ENCODE data around the gene IKZF5. TPM values are rescaled to one million over a fixed set of nuclear protein-coding genes. Genes with fewer than 3 reads are reported as not detected.

IKZF5 gene
- total RNA-seq, 1 experiment from 2014 or later: 17.1 TPM

DNA sequence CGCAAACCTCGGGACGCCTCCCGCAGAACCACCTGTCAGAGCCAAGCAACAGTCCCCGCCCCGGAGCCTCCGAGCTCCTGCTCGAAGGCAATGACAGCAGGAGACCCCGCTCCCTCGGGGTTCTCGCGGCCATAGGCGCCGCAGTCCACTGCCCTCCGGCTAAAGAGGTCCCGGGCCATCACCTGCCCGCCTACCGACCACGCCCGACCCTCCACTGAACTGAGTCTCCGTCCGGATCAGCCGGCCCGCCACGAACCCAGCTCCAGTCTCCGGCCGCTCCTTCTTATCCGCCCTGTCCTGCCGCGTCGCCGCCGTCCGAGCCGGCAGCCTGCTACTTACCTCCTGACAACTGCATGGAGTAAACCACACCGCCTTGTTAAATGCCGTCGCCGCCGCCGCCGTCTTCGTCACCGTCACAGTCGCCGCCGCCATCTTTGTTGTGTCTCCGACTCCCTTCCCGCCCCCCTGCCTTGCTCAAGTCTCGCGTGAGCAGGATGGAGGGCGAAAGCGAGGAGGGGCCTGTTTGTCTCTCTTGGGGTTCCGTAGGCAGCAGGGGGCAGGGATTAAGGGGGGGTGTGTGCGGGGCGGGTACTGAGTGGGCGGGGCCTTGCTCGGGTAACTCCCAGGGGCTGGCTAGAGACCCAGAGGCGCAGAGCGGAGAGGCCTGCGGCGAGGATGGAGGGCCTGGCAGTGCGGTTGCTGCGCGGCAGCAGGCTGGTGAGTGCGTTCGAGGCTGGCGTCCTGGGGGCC, at the start of gene IKZF5, which contains the start of gene ACADSB (continued):
- TF ChIP-seq, protein P1, sequence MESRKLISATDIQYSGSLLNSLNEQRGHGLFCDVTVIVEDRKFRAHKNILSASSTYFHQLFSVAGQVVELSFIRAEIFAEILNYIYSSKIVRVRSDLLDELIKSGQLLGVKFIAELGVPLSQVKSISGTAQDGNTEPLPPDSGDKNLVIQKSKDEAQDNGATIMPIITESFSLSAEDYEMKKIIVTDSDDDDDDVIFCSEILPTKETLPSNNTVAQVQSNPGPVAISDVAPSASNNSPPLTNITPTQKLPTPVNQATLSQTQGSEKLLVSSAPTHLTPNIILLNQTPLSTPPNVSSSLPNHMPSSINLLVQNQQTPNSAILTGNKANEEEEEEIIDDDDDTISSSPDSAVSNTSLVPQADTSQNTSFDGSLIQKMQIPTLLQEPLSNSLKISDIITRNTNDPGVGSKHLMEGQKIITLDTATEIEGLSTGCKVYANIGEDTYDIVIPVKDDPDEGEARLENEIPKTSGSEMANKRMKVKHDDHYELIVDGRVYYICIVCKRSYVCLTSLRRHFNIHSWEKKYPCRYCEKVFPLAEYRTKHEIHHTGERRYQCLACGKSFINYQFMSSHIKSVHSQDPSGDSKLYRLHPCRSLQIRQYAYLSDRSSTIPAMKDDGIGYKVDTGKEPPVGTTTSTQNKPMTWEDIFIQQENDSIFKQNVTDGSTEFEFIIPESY (IDR thresholded peaks at IDR 0.05; ENCODE audit: extremely low read depth, insufficient replicate concordance, low read length): peak; percentile 100
- TF ChIP-seq ZFX (IDR thresholded peaks at IDR 0.05): peak; percentile 86
- TF ChIP-seq POLR2A (IDR thresholded peaks at IDR 0.05; ENCODE audit: borderline replicate concordance, extremely low read depth, insufficient read depth, insufficient read length): peak; percentile 96
- TF ChIP-seq, protein P2, sequence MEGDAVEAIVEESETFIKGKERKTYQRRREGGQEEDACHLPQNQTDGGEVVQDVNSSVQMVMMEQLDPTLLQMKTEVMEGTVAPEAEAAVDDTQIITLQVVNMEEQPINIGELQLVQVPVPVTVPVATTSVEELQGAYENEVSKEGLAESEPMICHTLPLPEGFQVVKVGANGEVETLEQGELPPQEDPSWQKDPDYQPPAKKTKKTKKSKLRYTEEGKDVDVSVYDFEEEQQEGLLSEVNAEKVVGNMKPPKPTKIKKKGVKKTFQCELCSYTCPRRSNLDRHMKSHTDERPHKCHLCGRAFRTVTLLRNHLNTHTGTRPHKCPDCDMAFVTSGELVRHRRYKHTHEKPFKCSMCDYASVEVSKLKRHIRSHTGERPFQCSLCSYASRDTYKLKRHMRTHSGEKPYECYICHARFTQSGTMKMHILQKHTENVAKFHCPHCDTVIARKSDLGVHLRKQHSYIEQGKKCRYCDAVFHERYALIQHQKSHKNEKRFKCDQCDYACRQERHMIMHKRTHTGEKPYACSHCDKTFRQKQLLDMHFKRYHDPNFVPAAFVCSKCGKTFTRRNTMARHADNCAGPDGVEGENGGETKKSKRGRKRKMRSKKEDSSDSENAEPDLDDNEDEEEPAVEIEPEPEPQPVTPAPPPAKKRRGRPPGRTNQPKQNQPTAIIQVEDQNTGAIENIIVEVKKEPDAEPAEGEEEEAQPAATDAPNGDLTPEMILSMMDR (IDR thresholded peaks at IDR 0.05 in 2 of 3, conservative IDR thresholded peaks at IDR 0.05 in 1 of 3; ENCODE audit: borderline replicate concordance in 1 of 3, insufficient read depth in 1 of 3, low read depth in 2 of 3, low read length in 2 of 3): no peak

DNA sequence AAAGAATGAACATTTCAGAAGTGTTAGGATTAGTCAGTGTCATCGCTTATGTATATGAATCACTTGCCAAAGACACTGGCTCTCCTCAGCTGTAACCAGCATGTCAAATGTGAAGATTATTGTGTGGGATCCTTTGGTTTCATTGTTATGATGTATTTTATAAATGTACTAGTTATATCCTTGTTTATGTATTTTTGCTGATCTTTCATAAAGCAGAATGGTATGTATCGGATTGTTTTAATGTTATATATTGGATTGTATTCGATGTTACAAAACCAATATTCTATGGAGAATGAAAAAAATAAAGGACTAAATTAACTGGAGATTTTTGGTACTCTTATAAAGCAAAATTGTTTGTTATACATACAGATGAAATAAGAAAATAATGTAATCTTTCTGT, 49.4 kb upstream of the IKZF5 start:
- no peaks in the 10 kb centered on the region for H3K36me3 ChIP-seq (ENCODE audit: control insufficient read depth in 1 of 2, insufficient read depth in 2 of 2, low read length in 2 of 2)
- BruUV-seq (replicated peaks): no TSS peak
- H3K27ac ChIP-seq (ENCODE audit: low read depth, low read length): no peak overlapping the region
- H3K4me3 ChIP-seq (replicated peaks in 1 of 2; ENCODE audit: low read depth in 1 of 2, low read length in 2 of 2): no peak overlapping the region
- POLR2A ChIA-PET: no interaction called here
- DNase-seq (ENCODE audit: low read depth, low spot score) (no peak), ATAC-seq (no peak)
- CTCF ChIA-PET: no interaction called here
- RAD21 ChIA-PET (ENCODE audit: low non-redundant PET in 1 of 2, low total read pairs in 2 of 2, uncharacterized antibody in 2 of 2, unreplicated experiment in 2 of 2): no interaction called here
- H3K9me2 ChIP-seq (ENCODE audit: insufficient read depth): no peaks in the 10 kb centered on the region
- no peaks in the 10 kb centered on the region for H3K27me3 ChIP-seq (ENCODE audit: insufficient read depth, low read length)
- intact Hi-C loops (cut with micrococcal nuclease): no loop called here
- H4K20me1 ChIP-seq (ENCODE audit: insufficient read depth): no peaks in the 10 kb centered on the region
- no peak overlapping the region for H2AFZ ChIP-seq (ENCODE audit: low read depth, low read length, poor library complexity, severe bottlenecking)
- H3K9me3 ChIP-seq (ENCODE audit: control insufficient read depth in 1 of 2, insufficient read depth in 1 of 2, low read depth in 1 of 2, low read length in 2 of 2): no peaks in the 10 kb centered on the region
- H3K4me1 ChIP-seq (ENCODE audit: control insufficient read depth in 1 of 2, insufficient read depth in 2 of 2, low read length in 2 of 2): no peaks in the 10 kb centered on the region
- H3K4me2 ChIP-seq (ENCODE audit: low read length): no peak overlapping the region
- H3K79me2 ChIP-seq (ENCODE audit: insufficient read depth, low read length): no peaks in the 10 kb centered on the region
- TF ChIP-seq, protein P1 (IDR thresholded peaks at IDR 0.05; ENCODE audit: extremely low read depth, insufficient replicate concordance, low read length): no peak
- TF ChIP-seq EZH2phosphoT487 (IDR thresholded peaks at IDR 0.05; ENCODE audit: borderline replicate concordance) (no peak), TCF7L2 (IDR thresholded peaks at IDR 0.05; ENCODE audit: borderline replicate concordance, extremely low read depth, insufficient read depth, insufficient read length) (no peak), ELF1 (IDR thresholded peaks at IDR 0.05; ENCODE audit: borderline replicate concordance, low read depth) (no peak), FOSL1 (IDR thresholded peaks at IDR 0.05; ENCODE audit: low read depth) (no peak), SRF (IDR thresholded peaks at IDR 0.05; ENCODE audit: low read depth) (no peak), EZH2 (IDR thresholded peaks at IDR 0.05) (no peak), JUND (IDR thresholded peaks at IDR 0.05) (no peak)
- TF ChIP-seq, protein P3, sequence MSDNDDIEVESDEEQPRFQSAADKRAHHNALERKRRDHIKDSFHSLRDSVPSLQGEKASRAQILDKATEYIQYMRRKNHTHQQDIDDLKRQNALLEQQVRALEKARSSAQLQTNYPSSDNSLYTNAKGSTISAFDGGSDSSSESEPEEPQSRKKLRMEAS (IDR thresholded peaks at IDR 0.05): no peak
- TF ChIP-seq, protein P4, sequence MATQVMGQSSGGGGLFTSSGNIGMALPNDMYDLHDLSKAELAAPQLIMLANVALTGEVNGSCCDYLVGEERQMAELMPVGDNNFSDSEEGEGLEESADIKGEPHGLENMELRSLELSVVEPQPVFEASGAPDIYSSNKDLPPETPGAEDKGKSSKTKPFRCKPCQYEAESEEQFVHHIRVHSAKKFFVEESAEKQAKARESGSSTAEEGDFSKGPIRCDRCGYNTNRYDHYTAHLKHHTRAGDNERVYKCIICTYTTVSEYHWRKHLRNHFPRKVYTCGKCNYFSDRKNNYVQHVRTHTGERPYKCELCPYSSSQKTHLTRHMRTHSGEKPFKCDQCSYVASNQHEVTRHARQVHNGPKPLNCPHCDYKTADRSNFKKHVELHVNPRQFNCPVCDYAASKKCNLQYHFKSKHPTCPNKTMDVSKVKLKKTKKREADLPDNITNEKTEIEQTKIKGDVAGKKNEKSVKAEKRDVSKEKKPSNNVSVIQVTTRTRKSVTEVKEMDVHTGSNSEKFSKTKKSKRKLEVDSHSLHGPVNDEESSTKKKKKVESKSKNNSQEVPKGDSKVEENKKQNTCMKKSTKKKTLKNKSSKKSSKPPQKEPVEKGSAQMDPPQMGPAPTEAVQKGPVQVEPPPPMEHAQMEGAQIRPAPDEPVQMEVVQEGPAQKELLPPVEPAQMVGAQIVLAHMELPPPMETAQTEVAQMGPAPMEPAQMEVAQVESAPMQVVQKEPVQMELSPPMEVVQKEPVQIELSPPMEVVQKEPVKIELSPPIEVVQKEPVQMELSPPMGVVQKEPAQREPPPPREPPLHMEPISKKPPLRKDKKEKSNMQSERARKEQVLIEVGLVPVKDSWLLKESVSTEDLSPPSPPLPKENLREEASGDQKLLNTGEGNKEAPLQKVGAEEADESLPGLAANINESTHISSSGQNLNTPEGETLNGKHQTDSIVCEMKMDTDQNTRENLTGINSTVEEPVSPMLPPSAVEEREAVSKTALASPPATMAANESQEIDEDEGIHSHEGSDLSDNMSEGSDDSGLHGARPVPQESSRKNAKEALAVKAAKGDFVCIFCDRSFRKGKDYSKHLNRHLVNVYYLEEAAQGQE (IDR thresholded peaks at IDR 0.05; ENCODE audit: low read depth): no peak
- no peak overlapping the region for H3K9ac ChIP-seq (ENCODE audit: low read length)

All from HCT116 (cell line).